ENCODE data around the gene CACNG7. TPM values are rescaled to one million over a fixed set of nuclear protein-coding genes. Genes with fewer than 3 reads are reported as not detected.
A peak's percentile ranks its signal among the peaks of the same experiment; 100 is the strongest.

The CACNG7 gene
- total RNA-seq, 4 donors from 2014 or later: not detected

DNA sequence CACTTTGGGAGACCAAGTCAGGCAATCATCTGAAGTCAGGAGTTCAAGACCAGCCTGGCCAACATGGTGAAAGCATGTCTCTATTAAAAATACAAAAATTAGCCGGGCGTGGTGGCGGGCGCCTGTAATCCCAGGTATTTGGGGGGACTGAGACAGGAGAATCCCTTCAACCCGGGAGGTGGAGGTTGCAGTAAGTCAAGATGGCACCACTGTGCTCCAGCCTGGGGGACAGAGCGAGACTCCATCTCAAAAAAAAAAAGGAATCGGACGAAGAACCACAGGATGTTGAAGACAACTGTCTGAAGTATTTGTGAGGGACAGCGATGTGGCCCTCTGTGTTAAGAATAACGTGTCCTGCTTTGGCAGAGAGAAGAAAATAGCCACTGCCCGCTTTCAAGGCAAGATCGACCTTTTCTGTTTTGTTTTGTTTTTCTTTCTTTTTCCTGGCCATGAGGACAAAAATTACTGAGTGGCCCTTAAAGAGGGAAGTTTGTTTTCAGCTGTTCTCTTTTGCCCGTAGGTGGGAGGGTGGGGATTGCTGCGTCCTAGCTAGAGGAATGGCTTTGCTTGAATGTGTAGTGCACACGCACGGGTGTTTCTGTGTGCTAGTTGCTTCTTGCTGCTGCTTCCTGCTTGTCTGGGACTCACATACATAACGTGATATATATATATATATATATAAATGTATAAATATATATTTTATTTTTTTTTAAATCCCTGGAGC is 33.3 kb upstream of the CACNG7 start:
- H3K36me3 ChIP-seq: peaks cover 8 to 38% (median 9%) of the 10 kb centered on the region in 3 donors
- peaks cover 7 to 62% (median 7%) of the 10 kb centered on the region in 3 donors for H3K4me1 ChIP-seq
- no peak overlapping the region for H3K4me3 ChIP-seq
- no peaks in the 10 kb centered on the region for H3K9me3 ChIP-seq
- no peak for TF ChIP-seq POLR2A (IDR thresholded peaks at IDR 0.05)
- no peak for TF ChIP-seq CTCF (IDR thresholded peaks at IDR 0.05)
- no peak for DNase-seq
- H3K27ac ChIP-seq: no peak overlapping the region
- peaks cover 0 to 21% (median 0%) of the 10 kb centered on the region in 4 donors for H3K27me3 ChIP-seq
- intact Hi-C loops (cut with DNase I): no loop called here
- WGBS, 2 donors: 79 to 83% methylated on average over 15 to 17 of the region's 17 CpGs

DNA sequence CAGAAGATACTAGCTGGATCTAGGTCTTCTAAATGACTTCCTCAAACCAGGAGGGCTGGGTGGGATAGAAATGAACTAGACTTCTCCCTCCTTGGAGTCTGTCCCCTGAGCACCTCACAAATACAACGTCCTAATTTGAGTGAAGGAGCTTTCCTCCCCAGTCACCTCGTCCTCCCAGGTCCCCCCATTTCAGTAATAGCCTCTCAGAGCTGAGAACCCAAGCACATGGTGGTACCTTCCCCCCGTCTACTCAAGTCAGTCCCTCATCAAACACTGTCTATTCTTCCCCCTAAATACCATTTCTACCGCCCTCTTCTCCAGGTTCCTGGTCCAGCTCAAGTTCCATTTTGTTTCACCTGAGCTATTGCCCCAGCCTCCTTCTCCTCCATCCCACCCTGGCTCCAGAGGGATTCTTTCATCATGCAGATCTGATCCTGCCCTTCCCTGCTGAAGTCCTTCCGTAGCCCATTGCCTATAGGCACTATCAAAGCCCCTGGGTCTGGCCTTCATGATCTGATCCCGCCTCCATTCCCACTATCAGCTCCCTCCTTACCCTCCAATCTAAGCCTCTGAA is 32.3 kb upstream of the CACNG7 start:
- Histone ChIP-seq H3K36me3 (peaks cover 8 to 38% (median 9%) of the 10 kb centered on the region in 3 donors), H3K27me3 (peaks cover 0 to 29% (median under 1%) of the 10 kb centered on the region in 4 donors), H3K9me3 (no peaks in the 10 kb centered on the region), H3K27ac (no peak overlapping the region), H3K4me1 (peaks cover 5 to 60% (median 6%) of the 10 kb centered on the region in 3 donors), H3K4me3 (no peak overlapping the region)
- no peak for DNase-seq
- intact Hi-C loops (cut with DNase I): no loop called here
- 86 to 89% methylated on average over 5 of the region's 6 CpGs for WGBS, 2 donors
- no peak for TF ChIP-seq POLR2A (IDR thresholded peaks at IDR 0.05)
- no peak for TF ChIP-seq CTCF (IDR thresholded peaks at IDR 0.05)

DNA sequence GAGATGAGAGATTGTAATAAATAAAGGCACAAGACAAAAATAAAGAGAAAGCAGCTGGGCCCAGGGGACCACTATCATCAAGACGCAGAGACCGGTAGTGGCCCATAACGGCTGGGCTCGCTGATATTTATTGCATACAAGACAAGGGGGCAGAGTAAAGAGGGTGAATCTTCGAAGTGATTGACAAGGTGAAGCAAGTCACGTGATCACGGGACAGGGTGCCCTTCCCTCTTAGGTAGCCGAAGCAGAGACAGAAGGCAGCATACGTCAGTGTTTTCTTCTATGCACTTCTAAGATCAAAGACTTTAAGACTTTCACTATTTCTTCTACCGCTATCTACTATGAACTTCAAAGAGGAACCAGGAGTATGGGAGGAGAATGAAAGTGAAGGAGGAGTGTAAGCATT is 31.7 kb upstream of the CACNG7 start:
- DNase-seq: no peak
- H3K4me3 ChIP-seq: no peak overlapping the region
- H3K27me3 ChIP-seq: peaks cover 0 to 35% (median 4%) of the 10 kb centered on the region in 4 donors
- H3K4me1 ChIP-seq: peaks cover 11 to 60% (median 12%) of the 10 kb centered on the region in 3 donors
- H3K27ac ChIP-seq: no peak overlapping the region
- no peaks in the 10 kb centered on the region for H3K9me3 ChIP-seq
- intact Hi-C loops (cut with DNase I): no loop called here
- 67 to 73% methylated on average over 10 of the region's 10 CpGs for WGBS, 2 donors
- H3K36me3 ChIP-seq: peaks cover 8 to 36% (median 9%) of the 10 kb centered on the region in 3 donors
- TF ChIP-seq CTCF (IDR thresholded peaks at IDR 0.05): no peak
- no peak for TF ChIP-seq POLR2A (IDR thresholded peaks at IDR 0.05)

- H3K27ac ChIP-seq: no peak overlapping the region
- H3K9me3 ChIP-seq: no peaks in the 10 kb centered on the region
- intact Hi-C loops (cut with DNase I): no loop called here
- peaks cover 0 to 49% (median 16%) of the 10 kb centered on the region in 4 donors for H3K27me3 ChIP-seq
- H3K36me3 ChIP-seq: peaks cover 5 to 22% (median 6%) of the 10 kb centered on the region in 3 donors
- H3K4me3 ChIP-seq: peak overlapping the region; percentile 29 to 65 (median 48)
- 42% methylated on average over 12 of the region's 12 CpGs for WGBS, 2 donors
- no peak for DNase-seq
- H3K4me1 ChIP-seq: peaks cover 12 to 63% (median 15%) of the 10 kb centered on the region in 3 donors
- no peak for TF ChIP-seq POLR2A (IDR thresholded peaks at IDR 0.05)
- TF ChIP-seq CTCF (IDR thresholded peaks at IDR 0.05): no peak
Measured at GRCh38 chr19:53878776-53879139, 30.3 kb upstream of the CACNG7 start.

Data from esophagus squamous epithelium (tissue), 5 donors.